GM12878 (cell line): Measurements from ENCODE around the gene WDFY4.

ENCODE experiments used
- ATF3 ChIP-seq: IDR thresholded peaks from 2 replicates; pipeline ENCODE4 v1.6.1; 2011; ENCODE audit warnings: low read depth, mild to moderate bottlenecking, low read length, moderate library complexity, borderline replicate concordance; ENCODE audit errors: extremely low read depth
- CTCF ChIP-seq, 3 experiments: IDR thresholded peaks in 2 of 3; conservative IDR thresholded peaks in 1 of 3; 2 replicates each; pipeline ENCODE4 v1.5.1; 2011; ENCODE audit warnings: low read depth in 3 of 3, low read length in 3 of 3, mild to moderate bottlenecking in 3 of 3, control low read depth in 2 of 3, moderate library complexity in 2 of 3, inconsistent platforms in 1 of 3, mixed read lengths in 1 of 3; ENCODE audit not compliant: control insufficient read depth in 2 of 3, insufficient read depth in 1 of 3; ENCODE audit errors: extremely low read depth in 1 of 3
- EP300 ChIP-seq, 2 experiments: fragments of 150-350 bp in 1 of 2; IDR thresholded peaks; 2 replicates each; pipeline ENCODE4 v1.6.1; 2011 to 2012; ENCODE audit warnings: low read depth in 2 of 2, low read length in 2 of 2, borderline replicate concordance in 1 of 2, improper control_type of control experiment in 1 of 2, inconsistent platforms in 1 of 2; ENCODE audit not compliant: control insufficient read depth in 1 of 2
- FOXM1 ChIP-seq: IDR thresholded peaks from 2 replicates; pipeline ENCODE4 v1.6.1; 2012; ENCODE audit warnings: low read depth, mild to moderate bottlenecking, inconsistent platforms, low read length, moderate library complexity
- HCFC1 ChIP-seq: fragments of 150-350 bp; IDR thresholded peaks from 2 replicates; pipeline ENCODE4 v1.6.1; 2014; ENCODE audit warnings: low read length
- HDAC2 ChIP-seq: fragments of 200-600 bp; sonication (generic); IDR thresholded peaks from 2 replicates; pipeline ENCODE4 v1.6.1; 2017
- MAX ChIP-seq: IDR thresholded peaks from 2 replicates; pipeline ENCODE4 v1.6.1; 2012; ENCODE audit warnings: low read depth, low read length, improper control_type of control experiment
- MXI1 ChIP-seq: fragments of 150-350 bp; IDR thresholded peaks from 2 replicates; pipeline ENCODE4 v1.6.1; 2011; ENCODE audit warnings: low read depth, mild to moderate bottlenecking, inconsistent platforms, low read length, improper control_type of control experiment
- POLR2AphosphoS5 ChIP-seq: IDR thresholded peaks from 2 replicates; pipeline ENCODE4 v1.6.1; 2011; ENCODE audit warnings: mild to moderate bottlenecking, low read length, inconsistent platforms
- TCF12 ChIP-seq: IDR thresholded peaks from 2 replicates; pipeline ENCODE4 v1.6.1; 2011; ENCODE audit warnings: low read depth, mild to moderate bottlenecking, low read length
- USF1 ChIP-seq: IDR thresholded peaks from 2 replicates; pipeline ENCODE4 v1.6.1; 2011; ENCODE audit warnings: borderline replicate concordance, low read depth, mild to moderate bottlenecking, moderate library complexity, mixed read lengths, low read length; ENCODE audit not compliant: insufficient read depth; ENCODE audit errors: extremely low read length
- YY1 ChIP-seq: IDR thresholded peaks from 2 replicates; pipeline ENCODE4 v1.6.1; 2011; ENCODE audit warnings: low read depth, mild to moderate bottlenecking, low read length
- ZNF274 ChIP-seq: IDR thresholded peaks from one replicate; pipeline ENCODE4 v1.8.0; 2011; ENCODE audit not compliant: insufficient read length, insufficient read depth

- no peak for TF ChIP-seq ATF3
- TF ChIP-seq USF1, result no peak
- no peak for TF ChIP-seq FOXM1
- TF ChIP-seq HDAC2, result no peak
- no peak for TF ChIP-seq CTCF (IDR thresholded peaks at IDR 0.05 in 2 of 3, conservative IDR thresholded peaks at IDR 0.05 in 1 of 3; ENCODE audit: control insufficient read depth in 2 of 3, extremely low read depth in 1 of 3, insufficient read depth in 1 of 3, low read depth in 3 of 3, low read length in 3 of 3)
- TF ChIP-seq MAX, result no peak
- no peak for TF ChIP-seq ZNF274
- no peak for TF ChIP-seq TCF12
- TF ChIP-seq EP300 (IDR thresholded peaks at IDR 0.05; ENCODE audit: borderline replicate concordance in 1 of 2, control insufficient read depth in 1 of 2, low read depth in 2 of 2, low read length in 2 of 2), result no peak
- TF ChIP-seq POLR2AphosphoS5, result no peak
- TF ChIP-seq HCFC1, result no peak
- TF ChIP-seq YY1, result no peak
- no peak for TF ChIP-seq MXI1
These were observed 41.0 kb downstream of the WDFY4 start for GRCh38 chr10:48725708-48726107.
